Neural progenitor cell (in vitro differentiated cells): ENCODE results near the gene CLSTN2.

ENCODE experiments used
- CTCF ChIP-seq: fragments of 200-600 bp; sonication (generic); IDR thresholded peaks from 2 replicates; pipeline ENCODE4 v1.5.1; 2017; ENCODE audit warnings: antibody characterized with exemption, mild to moderate bottlenecking
- EZH2phosphoT487 ChIP-seq: fragments of 200-600 bp; sonication (generic); IDR thresholded peaks from 2 replicates; pipeline ENCODE4 v1.6.1; 2017; ENCODE audit warnings: antibody characterized with exemption

GRCh38 chr3:140432229-140432669 lies 497.3 kb downstream of the CLSTN2 start:
- no peak for TF ChIP-seq CTCF
- TF ChIP-seq EZH2phosphoT487 = no peak
